ENCODE measurements around the gene BMAL2.

Gene BMAL2

DNA sequence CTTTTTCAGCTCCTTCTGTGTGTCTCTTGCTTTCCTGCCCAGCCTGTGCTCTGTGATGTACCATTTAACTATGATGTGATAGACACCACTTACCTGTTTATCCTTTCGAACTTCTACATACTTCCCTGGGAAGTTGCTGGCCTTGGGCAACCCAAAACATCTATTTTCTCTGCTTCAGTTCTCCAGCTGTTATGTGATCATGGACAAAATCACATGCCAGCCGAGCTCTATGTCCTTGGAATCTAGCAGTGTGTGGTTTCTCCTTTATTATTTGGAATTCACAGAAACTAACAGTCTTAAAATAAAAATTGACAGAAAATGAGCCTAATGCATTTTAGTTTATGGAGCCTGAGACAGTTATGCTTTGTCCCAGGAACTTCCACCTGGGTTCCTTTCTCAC, 22.9 kb downstream of the BMAL2 start:
- no peak for TF ChIP-seq ZNF8 (CRISPR knock-in tag; IDR thresholded peaks at IDR 0.05)
- TF ChIP-seq TOX (CRISPR knock-in tag; IDR thresholded peaks at IDR 0.05; ENCODE audit: borderline replicate concordance): no peak
- no peak for TF ChIP-seq OSR1 (CRISPR knock-in tag; IDR thresholded peaks at IDR 0.05)
- TF ChIP-seq ARNTL (CRISPR knock-in tag; IDR thresholded peaks at IDR 0.05; ENCODE audit: borderline replicate concordance, low read depth): no peak
- no peak for TF ChIP-seq RARB (CRISPR knock-in tag; IDR thresholded peaks at IDR 0.05)
- TF ChIP-seq CSDC2 (CRISPR knock-in tag; IDR thresholded peaks at IDR 0.05): no peak
- TF ChIP-seq, protein P1, sequence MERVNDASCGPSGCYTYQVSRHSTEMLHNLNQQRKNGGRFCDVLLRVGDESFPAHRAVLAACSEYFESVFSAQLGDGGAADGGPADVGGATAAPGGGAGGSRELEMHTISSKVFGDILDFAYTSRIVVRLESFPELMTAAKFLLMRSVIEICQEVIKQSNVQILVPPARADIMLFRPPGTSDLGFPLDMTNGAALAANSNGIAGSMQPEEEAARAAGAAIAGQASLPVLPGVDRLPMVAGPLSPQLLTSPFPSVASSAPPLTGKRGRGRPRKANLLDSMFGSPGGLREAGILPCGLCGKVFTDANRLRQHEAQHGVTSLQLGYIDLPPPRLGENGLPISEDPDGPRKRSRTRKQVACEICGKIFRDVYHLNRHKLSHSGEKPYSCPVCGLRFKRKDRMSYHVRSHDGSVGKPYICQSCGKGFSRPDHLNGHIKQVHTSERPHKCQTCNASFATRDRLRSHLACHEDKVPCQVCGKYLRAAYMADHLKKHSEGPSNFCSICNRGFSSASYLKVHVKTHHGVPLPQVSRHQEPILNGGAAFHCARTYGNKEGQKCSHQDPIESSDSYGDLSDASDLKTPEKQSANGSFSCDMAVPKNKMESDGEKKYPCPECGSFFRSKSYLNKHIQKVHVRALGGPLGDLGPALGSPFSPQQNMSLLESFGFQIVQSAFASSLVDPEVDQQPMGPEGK (CRISPR knock-in tag; IDR thresholded peaks at IDR 0.05; ENCODE audit: borderline replicate concordance): no peak
- no peak for TF ChIP-seq TCF4 (CRISPR knock-in tag; IDR thresholded peaks at IDR 0.05; ENCODE audit: borderline replicate concordance)
- TF ChIP-seq, protein P2, sequence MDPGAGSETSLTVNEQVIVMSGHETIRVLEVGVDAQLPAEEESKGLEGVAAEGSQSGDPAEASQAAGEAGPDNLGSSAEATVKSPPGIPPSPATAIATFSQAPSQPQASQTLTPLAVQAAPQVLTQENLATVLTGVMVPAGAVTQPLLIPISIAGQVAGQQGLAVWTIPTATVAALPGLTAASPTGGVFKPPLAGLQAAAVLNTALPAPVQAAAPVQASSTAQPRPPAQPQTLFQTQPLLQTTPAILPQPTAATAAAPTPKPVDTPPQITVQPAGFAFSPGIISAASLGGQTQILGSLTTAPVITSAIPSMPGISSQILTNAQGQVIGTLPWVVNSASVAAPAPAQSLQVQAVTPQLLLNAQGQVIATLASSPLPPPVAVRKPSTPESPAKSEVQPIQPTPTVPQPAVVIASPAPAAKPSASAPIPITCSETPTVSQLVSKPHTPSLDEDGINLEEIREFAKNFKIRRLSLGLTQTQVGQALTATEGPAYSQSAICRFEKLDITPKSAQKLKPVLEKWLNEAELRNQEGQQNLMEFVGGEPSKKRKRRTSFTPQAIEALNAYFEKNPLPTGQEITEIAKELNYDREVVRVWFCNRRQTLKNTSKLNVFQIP (CRISPR knock-in tag; IDR thresholded peaks at IDR 0.05; ENCODE audit: borderline replicate concordance, low read depth): no peak
- TF ChIP-seq, protein P3, sequence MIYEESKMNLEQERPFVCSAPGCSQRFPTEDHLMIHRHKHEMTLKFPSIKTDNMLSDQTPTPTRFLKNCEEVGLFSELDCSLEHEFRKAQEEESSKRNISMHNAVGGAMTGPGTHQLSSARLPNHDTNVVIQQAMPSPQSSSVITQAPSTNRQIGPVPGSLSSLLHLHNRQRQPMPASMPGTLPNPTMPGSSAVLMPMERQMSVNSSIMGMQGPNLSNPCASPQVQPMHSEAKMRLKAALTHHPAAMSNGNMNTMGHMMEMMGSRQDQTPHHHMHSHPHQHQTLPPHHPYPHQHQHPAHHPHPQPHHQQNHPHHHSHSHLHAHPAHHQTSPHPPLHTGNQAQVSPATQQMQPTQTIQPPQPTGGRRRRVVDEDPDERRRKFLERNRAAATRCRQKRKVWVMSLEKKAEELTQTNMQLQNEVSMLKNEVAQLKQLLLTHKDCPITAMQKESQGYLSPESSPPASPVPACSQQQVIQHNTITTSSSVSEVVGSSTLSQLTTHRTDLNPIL (CRISPR knock-in tag; IDR thresholded peaks at IDR 0.05; ENCODE audit: low read depth): no peak
- no peak for TF ChIP-seq ZFP3 (CRISPR knock-in tag; IDR thresholded peaks at IDR 0.05)
- TF ChIP-seq ZNF565 (CRISPR knock-in tag; conservative IDR thresholded peaks at IDR 0.05; ENCODE audit: low read depth): no peak
- TF ChIP-seq ISL1 (CRISPR knock-in tag; IDR thresholded peaks at IDR 0.05): no peak
- no peak for ATAC-seq

DNA sequence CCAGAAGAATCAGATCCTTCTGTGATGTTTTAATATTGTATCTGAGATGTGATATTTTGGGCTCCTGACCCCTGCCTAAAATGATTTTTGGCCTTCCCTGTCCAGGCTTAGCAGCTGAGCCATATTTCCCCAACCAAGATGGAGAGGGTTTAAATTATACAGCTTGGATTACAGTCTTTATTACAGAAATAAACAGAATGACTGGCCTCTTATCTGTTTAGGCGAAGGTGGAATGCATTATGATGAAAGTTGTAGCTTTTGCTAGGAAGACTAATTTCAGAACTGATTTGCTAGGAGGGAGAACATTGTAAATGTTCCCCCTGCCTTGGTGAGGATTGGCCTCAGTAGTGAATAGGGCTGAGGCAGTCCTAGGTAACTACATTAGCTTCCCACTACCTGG, 23.3 kb downstream of the BMAL2 start:
- TF ChIP-seq ZFP3 (CRISPR knock-in tag; IDR thresholded peaks at IDR 0.05): no peak
- TF ChIP-seq CSDC2 (CRISPR knock-in tag; IDR thresholded peaks at IDR 0.05): no peak
- no peak for TF ChIP-seq ESRRG (CRISPR knock-in tag; IDR thresholded peaks at IDR 0.05)
- TF ChIP-seq, protein P2 (CRISPR knock-in tag; IDR thresholded peaks at IDR 0.05; ENCODE audit: borderline replicate concordance, low read depth): no peak
- no peak for TF ChIP-seq ARNTL (CRISPR knock-in tag; IDR thresholded peaks at IDR 0.05; ENCODE audit: borderline replicate concordance, low read depth)
- no peak for TF ChIP-seq ISL1 (CRISPR knock-in tag; IDR thresholded peaks at IDR 0.05)
- no peak for TF ChIP-seq PPARA (CRISPR knock-in tag; IDR thresholded peaks at IDR 0.05; ENCODE audit: borderline replicate concordance)
- TF ChIP-seq, protein P4, sequence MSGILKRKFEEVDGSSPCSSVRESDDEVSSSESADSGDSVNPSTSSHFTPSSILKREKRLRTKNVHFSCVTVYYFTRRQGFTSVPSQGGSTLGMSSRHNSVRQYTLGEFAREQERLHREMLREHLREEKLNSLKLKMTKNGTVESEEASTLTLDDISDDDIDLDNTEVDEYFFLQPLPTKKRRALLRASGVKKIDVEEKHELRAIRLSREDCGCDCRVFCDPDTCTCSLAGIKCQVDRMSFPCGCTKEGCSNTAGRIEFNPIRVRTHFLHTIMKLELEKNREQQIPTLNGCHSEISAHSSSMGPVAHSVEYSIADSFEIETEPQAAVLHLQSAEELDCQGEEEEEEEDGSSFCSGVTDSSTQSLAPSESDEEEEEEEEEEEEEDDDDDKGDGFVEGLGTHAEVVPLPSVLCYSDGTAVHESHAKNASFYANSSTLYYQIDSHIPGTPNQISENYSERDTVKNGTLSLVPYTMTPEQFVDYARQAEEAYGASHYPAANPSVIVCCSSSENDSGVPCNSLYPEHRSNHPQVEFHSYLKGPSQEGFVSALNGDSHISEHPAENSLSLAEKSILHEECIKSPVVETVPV (CRISPR knock-in tag; IDR thresholded peaks at IDR 0.05): no peak
- no peak for TF ChIP-seq ZC3H10 (CRISPR knock-in tag; IDR thresholded peaks at IDR 0.05)
- TF ChIP-seq ZNF70 (CRISPR knock-in tag; IDR thresholded peaks at IDR 0.05): no peak
- TF ChIP-seq OSR1 (CRISPR knock-in tag; IDR thresholded peaks at IDR 0.05): no peak
- no peak for TF ChIP-seq GLIS3 (CRISPR knock-in tag; IDR thresholded peaks at IDR 0.05)
- no peak for TF ChIP-seq SNAI2 (CRISPR knock-in tag; IDR thresholded peaks at IDR 0.05)
- ATAC-seq: no peak

DNA sequence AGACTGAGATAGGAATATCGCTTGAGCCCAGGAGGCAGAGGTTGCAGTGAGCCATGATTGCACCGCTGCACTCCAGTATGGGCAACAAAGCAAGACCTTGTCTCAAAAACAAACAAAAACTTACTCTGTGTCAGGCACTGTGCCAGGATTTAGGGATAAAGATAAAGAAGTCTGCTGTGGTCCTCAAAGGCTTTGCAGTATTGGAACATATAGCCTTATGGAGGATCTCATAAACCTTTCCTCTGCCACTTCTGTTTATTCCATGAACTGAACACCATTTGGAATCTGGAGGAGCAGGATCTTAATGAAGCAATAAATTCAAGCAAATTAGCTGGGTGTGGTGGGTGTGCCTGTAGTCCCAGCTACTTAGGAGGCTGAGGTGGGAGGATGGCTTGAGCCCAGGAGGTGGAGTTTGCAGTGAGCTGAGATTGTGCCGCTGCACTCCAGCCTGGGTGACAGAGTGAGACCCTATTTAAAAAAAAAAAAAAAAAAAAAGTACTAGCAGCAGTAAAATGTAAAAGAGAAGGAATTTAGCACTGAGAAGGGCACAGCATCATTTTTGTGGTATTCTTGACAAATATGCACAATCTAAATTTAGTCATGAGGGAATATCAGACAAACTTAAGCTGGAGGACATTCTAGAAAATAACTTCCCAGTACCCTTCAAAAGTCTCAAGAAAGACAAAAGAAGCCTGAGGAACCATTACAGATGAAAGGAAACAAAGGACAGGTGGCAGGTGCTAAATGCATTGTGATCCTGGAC, 27.1 kb downstream of the BMAL2 start:
- ATAC-seq: no peak
- no peak for TF ChIP-seq CSDC2 (CRISPR knock-in tag; IDR thresholded peaks at IDR 0.05)
- no peak for TF ChIP-seq ZC3H10 (CRISPR knock-in tag; IDR thresholded peaks at IDR 0.05)
- TF ChIP-seq, protein P4 (CRISPR knock-in tag; IDR thresholded peaks at IDR 0.05): no peak
- TF ChIP-seq, protein P3 (CRISPR knock-in tag; IDR thresholded peaks at IDR 0.05; ENCODE audit: low read depth): no peak
- TF ChIP-seq TOX (CRISPR knock-in tag; IDR thresholded peaks at IDR 0.05; ENCODE audit: borderline replicate concordance): no peak
- TF ChIP-seq GLIS3 (CRISPR knock-in tag; IDR thresholded peaks at IDR 0.05): no peak
- TF ChIP-seq ZFP3 (CRISPR knock-in tag; IDR thresholded peaks at IDR 0.05): no peak
- TF ChIP-seq, protein P2 (CRISPR knock-in tag; IDR thresholded peaks at IDR 0.05; ENCODE audit: borderline replicate concordance, low read depth): no peak
